Measurements from ENCODE around the gene SHISA6. TPM values are rescaled to one million over a fixed set of nuclear protein-coding genes. Genes with fewer than 3 reads are reported as not detected.

SHISA6 gene
- total RNA-seq, 1 experiment from 2014 or later, result 2.9 TPM

DNA sequence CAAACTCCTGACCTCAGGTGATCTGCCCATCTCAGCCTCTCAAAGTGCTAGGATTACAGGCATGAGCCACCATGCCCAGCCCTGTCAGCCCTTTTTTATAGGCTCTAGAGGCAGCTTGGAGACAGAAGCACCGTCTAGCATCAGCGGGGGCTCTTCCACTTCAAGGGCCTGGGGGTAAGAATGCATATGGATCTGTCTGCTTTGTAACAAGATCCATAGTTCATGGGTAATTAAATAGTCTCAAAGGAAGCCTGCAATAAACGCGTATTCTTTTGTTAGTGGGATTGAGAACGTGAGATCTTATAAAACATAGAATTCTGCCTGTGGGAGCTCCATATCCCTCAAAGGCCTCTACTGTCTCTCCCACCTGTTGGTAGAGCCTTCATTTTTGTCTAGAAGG, 142.1 kb downstream of the SHISA6 start:
- no peaks in the 10 kb centered on the region for H3K4me1 Mint-ChIP-seq
- no peak overlapping the region for H4K5ac ChIP-seq (ENCODE audit: insufficient read length, low read depth, low read length)
- H3K4me3 Mint-ChIP-seq, result no peak overlapping the region
- no peak overlapping the region for H2AK5ac ChIP-seq (ENCODE audit: insufficient read length, low read length)
- H2BK5ac ChIP-seq (ENCODE audit: insufficient read length, low read length), result no peak overlapping the region
- H2BK15ac ChIP-seq (ENCODE audit: low read depth, low read length), result no peak overlapping the region
- H3K9me3 Mint-ChIP-seq, result peaks cover 0 to 2% of the 10 kb centered on the region in 2 experiments; a peak in 1 of 5 replicates
- H3K27ac ChIP-seq (ENCODE audit: insufficient read length, low read depth, low read length), result no peak overlapping the region
- no peak overlapping the region for H4K8ac ChIP-seq (replicated peaks; ENCODE audit: insufficient read length, low read depth, low read length)
- no CpG with 5 or more reads among the region's 5 CpGs for WGBS (ENCODE audit: extremely low coverage, insufficient read length, low lambda C conversion rate)
- no peak overlapping the region for H2BK20ac ChIP-seq (ENCODE audit: low read depth, low read length, poor library complexity, severe bottlenecking)
- H3T11ph ChIP-seq (ENCODE audit: low read length), result no peak overlapping the region
- no peak overlapping the region for H3K14ac ChIP-seq (ENCODE audit: insufficient read depth, low read length)
- H2BK12ac ChIP-seq (ENCODE audit: insufficient read length, low read depth, low read length), result no peak overlapping the region
- H3K18ac ChIP-seq (ENCODE audit: insufficient read length, low read depth, low read length), result no peak overlapping the region
- no peaks in the 10 kb centered on the region for H3K27me3 ChIP-seq (ENCODE audit: insufficient read depth, low read length)
- no peak overlapping the region for H2AFZ ChIP-seq (ENCODE audit: low read length)
- no peak overlapping the region for H3K56ac ChIP-seq (ENCODE audit: insufficient read length, low read depth, low read length)
- no peak overlapping the region for H3K9ac ChIP-seq (ENCODE audit: extremely low read depth, insufficient read length, low read length)
- TF ChIP-seq, protein P1, sequence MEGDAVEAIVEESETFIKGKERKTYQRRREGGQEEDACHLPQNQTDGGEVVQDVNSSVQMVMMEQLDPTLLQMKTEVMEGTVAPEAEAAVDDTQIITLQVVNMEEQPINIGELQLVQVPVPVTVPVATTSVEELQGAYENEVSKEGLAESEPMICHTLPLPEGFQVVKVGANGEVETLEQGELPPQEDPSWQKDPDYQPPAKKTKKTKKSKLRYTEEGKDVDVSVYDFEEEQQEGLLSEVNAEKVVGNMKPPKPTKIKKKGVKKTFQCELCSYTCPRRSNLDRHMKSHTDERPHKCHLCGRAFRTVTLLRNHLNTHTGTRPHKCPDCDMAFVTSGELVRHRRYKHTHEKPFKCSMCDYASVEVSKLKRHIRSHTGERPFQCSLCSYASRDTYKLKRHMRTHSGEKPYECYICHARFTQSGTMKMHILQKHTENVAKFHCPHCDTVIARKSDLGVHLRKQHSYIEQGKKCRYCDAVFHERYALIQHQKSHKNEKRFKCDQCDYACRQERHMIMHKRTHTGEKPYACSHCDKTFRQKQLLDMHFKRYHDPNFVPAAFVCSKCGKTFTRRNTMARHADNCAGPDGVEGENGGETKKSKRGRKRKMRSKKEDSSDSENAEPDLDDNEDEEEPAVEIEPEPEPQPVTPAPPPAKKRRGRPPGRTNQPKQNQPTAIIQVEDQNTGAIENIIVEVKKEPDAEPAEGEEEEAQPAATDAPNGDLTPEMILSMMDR (conservative IDR thresholded peaks at IDR 0.05), result no peak
- no peaks in the 10 kb centered on the region for H3K23me2 ChIP-seq (ENCODE audit: insufficient read length, low read depth, low read length, poor library complexity, severe bottlenecking)
- no peaks in the 10 kb centered on the region for H3K36me3 Mint-ChIP-seq (ENCODE audit: insufficient read depth in 1 of 3, low read depth in 3 of 3)
- DNase-seq, result no peak
- no peak overlapping the region for H3K4me2 ChIP-seq (ENCODE audit: insufficient read depth, insufficient read length, low read length)
- H3K27me3 Mint-ChIP-seq (ENCODE audit: low read depth), result no peaks in the 10 kb centered on the region
- no peak overlapping the region for H3K27ac Mint-ChIP-seq
- no peak overlapping the region for H3K4ac ChIP-seq (ENCODE audit: low read depth, low read length)
- no peaks in the 10 kb centered on the region for H3K79me2 ChIP-seq (ENCODE audit: insufficient read depth, low read length)
- no peaks in the 10 kb centered on the region for H3K9me3 ChIP-seq (ENCODE audit: control insufficient read depth, low read depth, low read length)
- H4K91ac ChIP-seq (ENCODE audit: insufficient read length, low read depth, low read length), result no peak overlapping the region
- no peaks in the 10 kb centered on the region for H3K4me1 ChIP-seq (ENCODE audit: insufficient read depth, low read length)
- no peak overlapping the region for H2BK120ac ChIP-seq (ENCODE audit: low read depth, low read length, poor library complexity, severe bottlenecking)
- no peak overlapping the region for H3K23ac ChIP-seq (ENCODE audit: insufficient read length, low read depth, low read length)
- H3K79me1 ChIP-seq (ENCODE audit: insufficient read depth, low read depth, low read length, poor library complexity, severe bottlenecking), result no peaks in the 10 kb centered on the region
- H4K20me1 ChIP-seq (ENCODE audit: control insufficient read depth, insufficient read depth, insufficient read length), result no peaks in the 10 kb centered on the region
